Chondrocyte (in vitro differentiated cells): ENCODE data around the gene IL15RA. TPM values are rescaled to one million over a fixed set of nuclear protein-coding genes. Genes with fewer than 3 reads are reported as not detected.

ENCODE experiments used
- DNase-seq: peaks from one replicate; pipeline ENCODE4 v3.0.0; 2021; ENCODE audit warnings: mixed read lengths, low spot score
- H3K27ac Mint-ChIP-seq: one replicate; pipeline ENCODE4 v1.8.0; 2021; ENCODE audit warnings: mild to moderate bottlenecking, moderate library complexity, mixed read lengths; ENCODE audit not compliant: unreplicated experiment
- H3K27me3 Mint-ChIP-seq: 2 replicates; pipeline ENCODE4 v1.8.0; 2021; ENCODE audit warnings: low read depth, mixed read lengths
- H3K36me3 Mint-ChIP-seq: 2 replicates; pipeline ENCODE4 v1.8.0; 2021; ENCODE audit warnings: low read depth, mixed read lengths
- H3K4me1 Mint-ChIP-seq: 2 replicates; pipeline ENCODE4 v1.8.0; 2021; ENCODE audit warnings: low read depth, mild to moderate bottlenecking, mixed read lengths
- H3K4me3 Mint-ChIP-seq: one replicate; pipeline ENCODE4 v1.8.0; 2021; ENCODE audit warnings: mild to moderate bottlenecking, moderate library complexity, mixed read lengths; ENCODE audit not compliant: unreplicated experiment
- H3K9me3 Mint-ChIP-seq: 2 replicates; pipeline ENCODE4 v1.8.0; 2021; ENCODE audit warnings: low read depth, mixed read lengths
- CTCF ChIP-seq: fragments of 200-600 bp; sonication (generic); IDR thresholded peaks from 2 replicates; pipeline ENCODE4 v1.5.0; 2021; ENCODE audit warnings: antibody characterized with exemption, mild to moderate bottlenecking, moderate library complexity
- total RNA-seq: library from RNA; stranded (reverse); gene quantifications from 3 replicates; pipeline ENCODE4 v1.2.1, GENCODE V29; 2021

Gene IL15RA
- total RNA-seq, 1 donor from 2014 or later = 0.65 TPM

- Mint-ChIP-seq H3K4me1 (peaks cover 10% of the 10 kb centered on the region), H3K4me3 (peak overlapping the region; percentile 70), H3K36me3 (peaks cover 3% of the 10 kb centered on the region), H3K27ac (no peak overlapping the region), H3K27me3 (peaks cover 14% of the 10 kb centered on the region), H3K9me3 (no peaks in the 10 kb centered on the region)
- no peak for TF ChIP-seq CTCF
- DNase-seq = no peak
Measured at GRCh38 chr10:5975641-5976473, 1.5 kb downstream of the IL15RA start.

GRCh38 chr10:5973069-5973468, 4.3 kb downstream of the IL15RA start:
- no peak for TF ChIP-seq CTCF
- peaks cover 5% of the 10 kb centered on the region for H3K27me3 Mint-ChIP-seq
- H3K9me3 Mint-ChIP-seq = no peaks in the 10 kb centered on the region
- H3K4me1 Mint-ChIP-seq = peaks cover 7% of the 10 kb centered on the region
- no peak for DNase-seq
- H3K4me3 Mint-ChIP-seq = no peak overlapping the region
- no peaks in the 10 kb centered on the region for H3K36me3 Mint-ChIP-seq
- H3K27ac Mint-ChIP-seq = no peak overlapping the region

- Mint-ChIP-seq H3K9me3 (no peaks in the 10 kb centered on the region), H3K27me3 (peaks cover 5% of the 10 kb centered on the region), H3K36me3 (no peaks in the 10 kb centered on the region), H3K4me3 (no peak overlapping the region), H3K27ac (no peak overlapping the region), H3K4me1 (peaks cover 7% of the 10 kb centered on the region)
- no peak for DNase-seq
- TF ChIP-seq CTCF = no peak
Measured at GRCh38 chr10:5971886-5972285, 5.5 kb downstream of the IL15RA start.

- Mint-ChIP-seq H3K27ac (no peak overlapping the region), H3K36me3 (no peaks in the 10 kb centered on the region), H3K4me1 (peaks cover 2% of the 10 kb centered on the region), H3K4me3 (no peak overlapping the region), H3K9me3 (no peaks in the 10 kb centered on the region), H3K27me3 (peaks cover 3% of the 10 kb centered on the region)
- TF ChIP-seq CTCF = no peak
- no peak for DNase-seq
Measured at GRCh38 chr10:5971315-5971832, 6.0 kb downstream of the IL15RA start.

GRCh38 chr10:5970527-5970926, 6.8 kb downstream of the IL15RA start:
- Mint-ChIP-seq H3K36me3 (no peaks in the 10 kb centered on the region), H3K27ac (no peak overlapping the region), H3K4me3 (no peak overlapping the region), H3K9me3 (no peaks in the 10 kb centered on the region), H3K27me3 (peaks cover 2% of the 10 kb centered on the region), H3K4me1 (no peaks in the 10 kb centered on the region)
- no peak for DNase-seq
- no peak for TF ChIP-seq CTCF
